Thyroid gland (tissue), 4 donors: ENCODE results near the gene EYS. TPM values are rescaled to one million over a fixed set of nuclear protein-coding genes. Genes with fewer than 3 reads are reported as not detected.

Source experiments
- DNase-seq, 2 donors: peaks; one replicate each; pipeline ENCODE4 v3.0.0-alpha.2; 2019
- H3K27ac ChIP-seq, 3 donors: fragments of 200-600 bp; sonication (generic); 1 replicate in 2 of 3; 2 replicates in 1 of 3; pipeline ENCODE4 v1.5.1; 2016 to 2019; ENCODE audit warnings: mild to moderate bottlenecking in 1 of 3, moderate library complexity in 1 of 3
- H3K27me3 ChIP-seq: fragments of 200-600 bp; sonication (generic); one replicate; pipeline ENCODE4 v1.5.1; 2019
- H3K36me3 ChIP-seq, 2 donors: fragments of 200-600 bp; sonication (generic); one replicate each; pipeline ENCODE4 v1.5.1; 2016 to 2019
- H3K4me1 ChIP-seq, 2 donors: fragments of 200-600 bp; sonication (generic); one replicate each; pipeline ENCODE4 v1.5.1; 2017 to 2019
- H3K4me3 ChIP-seq, 3 donors: fragments of 200-600 bp; sonication (generic); replicated peaks in 1 of 3; 1 replicate in 2 of 3; 2 replicates in 1 of 3; pipeline ENCODE4 v1.5.1; 2016; ENCODE audit warnings: mild to moderate bottlenecking in 1 of 3
- H3K9me3 ChIP-seq: fragments of 200-600 bp; sonication (generic); one replicate; pipeline ENCODE4 v1.5.1; 2017
- POLR2A ChIP-seq, 2 donors: fragments of 450-650 bp; IDR thresholded peaks; one replicate each; pipeline ENCODE4 v1.6.1; 2017; ENCODE audit warnings: antibody characterized with exemption in 2 of 2, mild to moderate bottlenecking in 2 of 2, moderate library complexity in 1 of 2
- WGBS, 2 donors: methylation state at CpG; one replicate each; pipeline ENCODE4 v1.1.5; 2017; 5-methylcytosine and 5-hydroxymethylcytosine counted together
- intact Hi-C: fragments of 100-400 bp; cut with DNase I; formaldehyde crosslinking; loops from one replicate; pipeline ENCODE4 v1.15.1; 2023
- total RNA-seq, 4 donors: library from RNA; depleted of rRNA; stranded (reverse); fragments of >200 nt; gene quantifications; one replicate each; pipeline ENCODE4 v1.2.3, GENCODE V29; 2016
- TF ChIP-seq, protein P1 (sequence below), 6 experiments: fragments of 200-600 bp in 3 of 6; fragments of 450-650 bp in 3 of 6; sonication (generic) in 3 of 6; IDR thresholded peaks; one replicate each; pipeline ENCODE4 v1.5.1; 2016 to 2019; ENCODE audit warnings: antibody characterized with exemption in 6 of 6, mild to moderate bottlenecking in 2 of 6, inconsistent platforms in 1 of 6, moderate library complexity in 1 of 6

The EYS gene
- total RNA-seq, 4 donors from 2014 or later = not detected

DNA sequence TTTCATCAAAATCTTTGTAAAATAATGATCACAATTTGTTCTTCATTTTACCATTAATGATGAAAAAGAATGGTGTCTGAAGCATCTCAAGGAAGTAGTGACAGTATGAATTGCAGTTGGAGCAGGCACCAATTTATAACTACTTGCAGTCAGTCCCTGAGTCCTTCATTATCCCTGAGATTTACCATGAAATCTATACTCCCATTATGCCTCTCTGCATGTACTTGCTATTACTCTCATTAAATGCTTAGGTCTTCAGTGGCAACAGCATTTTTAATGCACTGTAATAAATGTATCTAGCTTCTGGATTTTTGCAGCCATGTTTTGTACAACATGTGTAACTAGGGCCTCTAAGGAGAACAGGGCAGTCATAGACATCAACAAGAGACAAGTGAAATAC is 708.8 kb downstream of the EYS start:
- intact Hi-C loops = no loop called here
- H3K4me3 ChIP-seq = no peak overlapping the region
- H3K36me3 ChIP-seq = no peaks in the 10 kb centered on the region
- DNase-seq = no peak
- H3K9me3 ChIP-seq = no peaks in the 10 kb centered on the region
- H3K27me3 ChIP-seq = no peaks in the 10 kb centered on the region
- no peak overlapping the region for H3K27ac ChIP-seq
- TF ChIP-seq POLR2A (IDR thresholded peaks at IDR 0.05) = no peak
- TF ChIP-seq, protein P1, sequence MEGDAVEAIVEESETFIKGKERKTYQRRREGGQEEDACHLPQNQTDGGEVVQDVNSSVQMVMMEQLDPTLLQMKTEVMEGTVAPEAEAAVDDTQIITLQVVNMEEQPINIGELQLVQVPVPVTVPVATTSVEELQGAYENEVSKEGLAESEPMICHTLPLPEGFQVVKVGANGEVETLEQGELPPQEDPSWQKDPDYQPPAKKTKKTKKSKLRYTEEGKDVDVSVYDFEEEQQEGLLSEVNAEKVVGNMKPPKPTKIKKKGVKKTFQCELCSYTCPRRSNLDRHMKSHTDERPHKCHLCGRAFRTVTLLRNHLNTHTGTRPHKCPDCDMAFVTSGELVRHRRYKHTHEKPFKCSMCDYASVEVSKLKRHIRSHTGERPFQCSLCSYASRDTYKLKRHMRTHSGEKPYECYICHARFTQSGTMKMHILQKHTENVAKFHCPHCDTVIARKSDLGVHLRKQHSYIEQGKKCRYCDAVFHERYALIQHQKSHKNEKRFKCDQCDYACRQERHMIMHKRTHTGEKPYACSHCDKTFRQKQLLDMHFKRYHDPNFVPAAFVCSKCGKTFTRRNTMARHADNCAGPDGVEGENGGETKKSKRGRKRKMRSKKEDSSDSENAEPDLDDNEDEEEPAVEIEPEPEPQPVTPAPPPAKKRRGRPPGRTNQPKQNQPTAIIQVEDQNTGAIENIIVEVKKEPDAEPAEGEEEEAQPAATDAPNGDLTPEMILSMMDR (IDR thresholded peaks at IDR 0.05) = no peak
- no peaks in the 10 kb centered on the region for H3K4me1 ChIP-seq

DNA sequence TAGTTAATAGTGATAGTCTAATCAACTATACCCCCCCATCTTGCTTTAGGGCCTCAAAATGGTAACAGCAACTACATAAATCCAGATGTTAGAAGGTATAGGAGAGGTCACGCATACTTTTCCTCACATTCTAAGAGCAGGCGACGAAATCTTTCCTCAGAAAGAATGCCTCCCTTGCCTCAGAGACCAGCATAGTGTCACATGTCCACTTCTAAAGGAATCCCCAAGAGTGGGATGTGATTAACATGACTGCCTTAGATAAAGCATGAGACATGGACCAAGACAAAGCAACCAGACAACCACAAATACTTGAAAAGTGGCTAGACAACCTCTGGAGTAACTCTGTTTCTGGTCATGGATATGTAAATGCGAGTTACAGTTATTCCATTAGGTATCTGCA is 710.7 kb downstream of the EYS start:
- TF ChIP-seq POLR2A (IDR thresholded peaks at IDR 0.05) = no peak
- TF ChIP-seq, protein P1 (IDR thresholded peaks at IDR 0.05) = no peak
- Histone ChIP-seq H3K4me3 (no peak overlapping the region), H3K4me1 (no peaks in the 10 kb centered on the region), H3K9me3 (no peaks in the 10 kb centered on the region), H3K36me3 (no peaks in the 10 kb centered on the region), H3K27me3 (no peaks in the 10 kb centered on the region), H3K27ac (no peak overlapping the region)
- 88 to 89% methylated on average over 4 of the region's 4 CpGs for WGBS, 2 donors
- no peak for DNase-seq
- intact Hi-C loops = no loop called here

DNA sequence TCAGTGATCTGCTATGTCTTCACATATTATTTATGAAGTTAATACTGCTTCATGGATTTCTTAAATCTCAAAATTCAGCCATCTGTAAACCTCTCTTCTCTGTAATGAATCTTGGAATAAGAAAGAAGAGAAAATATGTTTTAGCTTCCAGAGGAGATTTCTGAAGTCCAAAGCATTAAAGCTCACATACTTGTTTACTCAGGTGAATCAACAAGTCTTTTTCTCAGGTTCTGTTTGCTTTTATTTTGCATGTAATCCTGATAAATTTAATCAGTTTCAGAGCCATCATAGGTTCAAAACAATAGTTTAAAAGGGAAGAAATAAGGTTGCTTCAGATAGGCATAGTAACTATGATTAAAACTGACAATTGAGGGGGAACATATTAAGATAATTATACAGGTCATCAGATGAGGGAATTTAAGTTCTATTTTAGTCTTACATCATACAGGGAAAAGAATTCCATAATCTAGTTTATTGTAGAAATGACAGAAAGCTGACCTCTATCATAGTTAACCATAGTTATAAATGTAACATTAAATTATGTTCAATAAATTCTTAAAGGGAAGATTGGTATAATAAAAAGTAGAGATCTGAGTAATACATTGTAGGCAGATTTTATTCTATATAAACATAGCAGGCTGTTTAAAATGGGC is 716.2 kb downstream of the EYS start:
- no peaks in the 10 kb centered on the region for H3K4me1 ChIP-seq
- H3K36me3 ChIP-seq = no peaks in the 10 kb centered on the region
- TF ChIP-seq, protein P1 (IDR thresholded peaks at IDR 0.05) = no peak
- TF ChIP-seq POLR2A (IDR thresholded peaks at IDR 0.05) = no peak
- no peak overlapping the region for H3K4me3 ChIP-seq
- no peaks in the 10 kb centered on the region for H3K27me3 ChIP-seq
- H3K27ac ChIP-seq = no peak overlapping the region
- intact Hi-C loops = no loop called here
- DNase-seq = no peak
- H3K9me3 ChIP-seq = no peaks in the 10 kb centered on the region

DNA sequence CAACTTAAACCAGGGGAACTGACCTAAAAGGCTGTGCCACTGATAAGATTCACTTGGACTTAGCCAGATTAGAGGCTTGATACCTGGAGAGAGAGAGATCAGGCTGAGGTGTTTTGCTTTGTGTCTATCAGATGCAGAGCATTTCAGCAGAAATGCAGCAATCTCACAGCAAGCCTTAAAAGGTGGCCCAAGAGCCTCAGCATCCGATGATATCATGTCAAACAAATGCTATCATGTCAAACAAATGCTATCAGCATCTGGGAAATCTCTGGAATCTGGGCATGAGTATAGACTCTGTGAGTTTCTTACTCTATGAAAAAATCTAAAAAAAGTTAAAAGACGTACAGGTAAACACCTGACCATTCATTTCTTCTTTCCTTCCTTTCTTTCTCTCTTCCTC is 718.9 kb downstream of the EYS start:
- no peaks in the 10 kb centered on the region for H3K27me3 ChIP-seq
- intact Hi-C loops = no loop called here
- no peak overlapping the region for H3K4me3 ChIP-seq
- no peak for DNase-seq
- no peak overlapping the region for H3K27ac ChIP-seq
- no peaks in the 10 kb centered on the region for H3K4me1 ChIP-seq
- TF ChIP-seq, protein P1 (IDR thresholded peaks at IDR 0.05) = no peak
- TF ChIP-seq POLR2A (IDR thresholded peaks at IDR 0.05) = no peak
- no peaks in the 10 kb centered on the region for H3K9me3 ChIP-seq
- no peaks in the 10 kb centered on the region for H3K36me3 ChIP-seq
- 55 to 63% methylated on average over 2 of the region's 2 CpGs for WGBS, 2 donors

DNA sequence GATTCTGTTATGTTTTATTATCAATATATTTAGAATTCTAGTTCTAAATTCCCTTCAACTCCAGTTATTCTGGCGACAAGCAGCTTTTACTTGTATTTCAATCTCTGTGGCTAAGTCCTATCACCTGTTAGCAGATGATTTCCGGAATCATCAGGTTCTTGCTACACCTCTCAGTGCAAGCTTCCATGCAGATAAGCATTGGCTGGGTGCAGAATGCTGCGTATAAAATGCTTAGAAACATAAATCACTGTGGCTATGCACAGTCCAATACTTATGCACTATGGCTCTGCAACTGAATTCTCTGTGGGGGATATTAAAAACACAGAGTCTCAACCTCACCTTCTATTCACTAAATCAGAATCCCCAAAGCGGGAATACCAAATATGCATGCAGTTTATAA is 720.0 kb downstream of the EYS start:
- no peak for DNase-seq
- H3K9me3 ChIP-seq = no peaks in the 10 kb centered on the region
- intact Hi-C loops = no loop called here
- no peaks in the 10 kb centered on the region for H3K4me1 ChIP-seq
- no peaks in the 10 kb centered on the region for H3K36me3 ChIP-seq
- TF ChIP-seq POLR2A (IDR thresholded peaks at IDR 0.05) = no peak
- TF ChIP-seq, protein P1 (IDR thresholded peaks at IDR 0.05) = no peak
- no peak overlapping the region for H3K4me3 ChIP-seq
- no peaks in the 10 kb centered on the region for H3K27me3 ChIP-seq
- 91 to 93% methylated on average over 4 of the region's 4 CpGs for WGBS, 2 donors
- H3K27ac ChIP-seq = no peak overlapping the region
